Neural cell (in vitro differentiated cells): Measurements from ENCODE around the gene PRMT2.

Experiments used
- EZH2 ChIP-seq: fragments of 200-600, 300-800 bp; shearing (Covaris generic), sonication (generic); IDR thresholded peaks from 2 replicates; pipeline ENCODE4 v1.6.1; 2014; ENCODE audit warnings: antibody characterized with exemption, low read length, borderline replicate concordance, mild to moderate bottlenecking; ENCODE audit not compliant: insufficient read depth, poor library complexity, severe bottlenecking
- POLR2AphosphoS5 ChIP-seq: IDR thresholded peaks from 2 replicates; pipeline ENCODE4 v1.6.1; 2012
- RAD21 ChIP-seq: fragments of 450-650 bp; conservative IDR thresholded peaks from 2 replicates; pipeline ENCODE4 v1.6.1; 2014; ENCODE audit warnings: antibody characterized with exemption, mild to moderate bottlenecking, moderate library complexity
- SMC3 ChIP-seq: fragments of 450-650 bp; conservative IDR thresholded peaks from 2 replicates; pipeline ENCODE4 v1.6.1; 2014; ENCODE audit warnings: antibody characterized with exemption, mild to moderate bottlenecking, moderate library complexity; ENCODE audit not compliant: poor library complexity
- TAF1 ChIP-seq: IDR thresholded peaks from 2 replicates; pipeline ENCODE4 v1.6.1; 2012; ENCODE audit warnings: low read depth
- TF ChIP-seq, protein P1 (sequence below): fragments of 450-650 bp; IDR thresholded peaks from 2 replicates; pipeline ENCODE4 v1.5.1; 2014; ENCODE audit warnings: antibody characterized with exemption, mild to moderate bottlenecking, moderate library complexity; ENCODE audit not compliant: poor library complexity, severe bottlenecking
- TF ChIP-seq, protein P2 (sequence below): IDR thresholded peaks from 2 replicates; pipeline ENCODE4 v1.6.1; 2012; ENCODE audit warnings: borderline replicate concordance

DNA sequence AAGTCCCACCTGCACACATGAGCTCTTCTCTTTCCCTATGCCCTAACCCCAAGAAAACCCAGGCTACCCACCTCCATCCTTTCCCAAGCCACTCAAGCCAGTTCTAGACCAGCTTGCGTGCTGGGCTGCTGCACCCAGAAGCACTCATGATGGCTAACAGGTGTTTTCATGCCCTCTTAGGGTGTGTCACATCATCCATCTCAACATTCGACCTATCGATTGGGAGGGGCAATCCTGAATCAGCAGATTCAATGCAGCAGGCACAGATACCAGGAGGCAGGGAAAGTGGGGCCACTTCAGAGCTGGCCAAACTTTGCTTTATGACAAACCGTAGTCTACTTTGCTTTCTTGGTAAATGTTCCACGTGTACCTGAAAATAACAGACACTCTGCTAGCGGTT, 6.6 kb upstream of the PRMT2 start:
- TF ChIP-seq, protein P1, sequence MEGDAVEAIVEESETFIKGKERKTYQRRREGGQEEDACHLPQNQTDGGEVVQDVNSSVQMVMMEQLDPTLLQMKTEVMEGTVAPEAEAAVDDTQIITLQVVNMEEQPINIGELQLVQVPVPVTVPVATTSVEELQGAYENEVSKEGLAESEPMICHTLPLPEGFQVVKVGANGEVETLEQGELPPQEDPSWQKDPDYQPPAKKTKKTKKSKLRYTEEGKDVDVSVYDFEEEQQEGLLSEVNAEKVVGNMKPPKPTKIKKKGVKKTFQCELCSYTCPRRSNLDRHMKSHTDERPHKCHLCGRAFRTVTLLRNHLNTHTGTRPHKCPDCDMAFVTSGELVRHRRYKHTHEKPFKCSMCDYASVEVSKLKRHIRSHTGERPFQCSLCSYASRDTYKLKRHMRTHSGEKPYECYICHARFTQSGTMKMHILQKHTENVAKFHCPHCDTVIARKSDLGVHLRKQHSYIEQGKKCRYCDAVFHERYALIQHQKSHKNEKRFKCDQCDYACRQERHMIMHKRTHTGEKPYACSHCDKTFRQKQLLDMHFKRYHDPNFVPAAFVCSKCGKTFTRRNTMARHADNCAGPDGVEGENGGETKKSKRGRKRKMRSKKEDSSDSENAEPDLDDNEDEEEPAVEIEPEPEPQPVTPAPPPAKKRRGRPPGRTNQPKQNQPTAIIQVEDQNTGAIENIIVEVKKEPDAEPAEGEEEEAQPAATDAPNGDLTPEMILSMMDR, result no peak
- no peak for TF ChIP-seq POLR2AphosphoS5
- no peak for TF ChIP-seq EZH2
- TF ChIP-seq SMC3, result no peak
- no peak for TF ChIP-seq TAF1
- TF ChIP-seq RAD21, result no peak
- TF ChIP-seq, protein P2, sequence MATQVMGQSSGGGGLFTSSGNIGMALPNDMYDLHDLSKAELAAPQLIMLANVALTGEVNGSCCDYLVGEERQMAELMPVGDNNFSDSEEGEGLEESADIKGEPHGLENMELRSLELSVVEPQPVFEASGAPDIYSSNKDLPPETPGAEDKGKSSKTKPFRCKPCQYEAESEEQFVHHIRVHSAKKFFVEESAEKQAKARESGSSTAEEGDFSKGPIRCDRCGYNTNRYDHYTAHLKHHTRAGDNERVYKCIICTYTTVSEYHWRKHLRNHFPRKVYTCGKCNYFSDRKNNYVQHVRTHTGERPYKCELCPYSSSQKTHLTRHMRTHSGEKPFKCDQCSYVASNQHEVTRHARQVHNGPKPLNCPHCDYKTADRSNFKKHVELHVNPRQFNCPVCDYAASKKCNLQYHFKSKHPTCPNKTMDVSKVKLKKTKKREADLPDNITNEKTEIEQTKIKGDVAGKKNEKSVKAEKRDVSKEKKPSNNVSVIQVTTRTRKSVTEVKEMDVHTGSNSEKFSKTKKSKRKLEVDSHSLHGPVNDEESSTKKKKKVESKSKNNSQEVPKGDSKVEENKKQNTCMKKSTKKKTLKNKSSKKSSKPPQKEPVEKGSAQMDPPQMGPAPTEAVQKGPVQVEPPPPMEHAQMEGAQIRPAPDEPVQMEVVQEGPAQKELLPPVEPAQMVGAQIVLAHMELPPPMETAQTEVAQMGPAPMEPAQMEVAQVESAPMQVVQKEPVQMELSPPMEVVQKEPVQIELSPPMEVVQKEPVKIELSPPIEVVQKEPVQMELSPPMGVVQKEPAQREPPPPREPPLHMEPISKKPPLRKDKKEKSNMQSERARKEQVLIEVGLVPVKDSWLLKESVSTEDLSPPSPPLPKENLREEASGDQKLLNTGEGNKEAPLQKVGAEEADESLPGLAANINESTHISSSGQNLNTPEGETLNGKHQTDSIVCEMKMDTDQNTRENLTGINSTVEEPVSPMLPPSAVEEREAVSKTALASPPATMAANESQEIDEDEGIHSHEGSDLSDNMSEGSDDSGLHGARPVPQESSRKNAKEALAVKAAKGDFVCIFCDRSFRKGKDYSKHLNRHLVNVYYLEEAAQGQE, result no peak
